GM19324 (cell line): Measurements from ENCODE around the gene RETREG1.
"Not testable (repeated sequence)": the region's sequence is repeated elsewhere in the genome, so short reads cannot be mapped to it uniquely, and the experiment has no call there.

Experiments
- ATAC-seq: cut with Tn5 transposase; IDR thresholded peaks from one replicate; pipeline ENCODE4 v1.9.1; 2021; ENCODE audit warnings: mild to moderate bottlenecking, moderate library complexity; ENCODE audit not compliant: unreplicated experiment, low FRiP score

Gene RETREG1

DNA sequence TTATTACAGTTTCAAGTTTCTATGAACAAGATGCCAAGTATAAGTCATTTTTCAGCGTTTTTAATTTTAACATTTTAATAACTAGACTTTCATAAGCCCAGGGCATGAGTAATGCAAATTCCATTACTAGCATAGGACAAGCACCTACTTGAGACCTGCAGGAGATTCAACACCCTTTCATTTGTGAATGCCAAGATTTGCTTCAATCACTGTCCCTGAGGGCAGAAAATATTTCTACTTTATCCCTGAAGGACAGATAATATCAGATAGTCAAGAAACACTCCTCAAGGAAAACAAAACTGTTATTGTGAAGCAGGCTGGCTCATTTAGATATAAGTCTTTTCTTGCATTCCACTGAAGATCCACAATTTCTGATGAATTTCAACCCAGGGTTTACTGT is 123.5 kb downstream of the RETREG1 start:
- ATAC-seq = no peak

DNA sequence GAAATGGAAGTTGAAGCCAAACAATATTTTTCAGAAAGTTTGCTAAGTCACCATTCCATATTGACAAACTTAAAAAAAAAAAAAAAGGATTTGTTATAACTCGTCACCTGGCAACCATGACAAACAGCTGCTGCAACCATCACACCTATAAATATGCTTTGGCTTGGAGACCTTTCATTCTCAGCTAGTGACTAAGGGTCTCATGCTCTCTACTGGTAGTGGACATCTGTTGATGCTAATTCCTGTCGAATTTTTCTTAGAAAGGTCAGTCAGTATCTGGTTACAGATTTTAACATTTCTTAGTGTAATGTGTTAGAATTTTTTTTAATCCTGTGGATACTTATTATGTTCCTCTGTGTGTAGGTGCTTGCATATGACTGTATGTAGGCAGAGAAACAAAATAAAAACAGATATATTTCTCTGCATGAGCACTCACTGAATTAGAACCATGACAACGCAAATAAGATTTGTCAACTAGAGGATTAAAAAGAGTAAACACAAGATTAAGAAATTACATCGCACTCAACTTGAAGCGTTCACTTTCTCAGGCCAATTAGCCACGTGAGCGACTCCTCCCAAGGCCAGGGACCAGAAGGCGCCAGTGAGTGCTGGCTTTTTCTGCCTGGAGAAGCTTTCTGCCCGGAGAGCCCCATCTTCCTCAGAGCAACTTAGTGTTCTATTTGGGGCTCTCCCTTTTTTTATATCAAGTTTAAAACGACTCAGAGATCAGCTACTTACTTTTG is 124.2 kb downstream of the RETREG1 start:
- ATAC-seq = no peak

DNA sequence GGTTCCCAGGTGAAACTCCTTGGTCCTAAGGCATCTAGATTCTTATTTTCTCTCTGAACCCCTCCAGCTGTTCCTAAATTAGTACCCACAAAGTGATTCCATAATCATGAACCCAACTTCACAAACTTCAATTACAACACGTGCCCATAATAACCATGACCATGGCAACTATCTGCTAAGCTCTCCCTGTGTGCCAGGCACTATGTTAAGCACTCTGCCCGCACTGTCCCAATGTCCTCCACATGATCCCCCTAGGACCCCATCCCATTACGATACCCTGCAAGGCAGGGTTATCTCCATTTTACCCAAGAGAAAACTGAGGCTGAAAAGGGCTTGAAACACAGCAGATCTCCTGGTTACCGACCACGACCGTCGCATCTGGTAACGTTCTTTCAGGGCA is 125.9 kb downstream of the RETREG1 start:
- ATAC-seq = no peak

DNA sequence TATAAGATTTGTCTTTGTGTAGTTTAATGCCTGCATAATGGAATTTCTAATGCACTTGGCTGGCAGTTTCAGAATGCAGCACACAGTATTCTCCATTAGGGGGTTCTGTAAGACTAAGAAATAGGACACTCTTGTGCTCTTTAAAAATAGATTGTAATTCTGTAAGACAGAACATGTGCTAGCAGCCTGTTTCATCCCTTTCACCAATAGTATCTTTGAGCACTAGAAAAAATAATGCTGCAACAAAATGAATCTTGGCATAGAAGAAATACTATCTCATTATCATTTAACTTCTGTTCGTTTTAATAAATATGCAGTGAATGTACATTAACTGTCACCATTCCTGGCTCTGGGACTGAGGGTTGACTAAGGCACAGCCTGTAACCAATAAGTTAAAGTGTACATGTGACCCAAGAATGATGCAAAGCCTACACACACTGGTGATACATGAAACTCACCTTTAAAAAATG is 127.4 kb downstream of the RETREG1 start:
- no peak for ATAC-seq

DNA sequence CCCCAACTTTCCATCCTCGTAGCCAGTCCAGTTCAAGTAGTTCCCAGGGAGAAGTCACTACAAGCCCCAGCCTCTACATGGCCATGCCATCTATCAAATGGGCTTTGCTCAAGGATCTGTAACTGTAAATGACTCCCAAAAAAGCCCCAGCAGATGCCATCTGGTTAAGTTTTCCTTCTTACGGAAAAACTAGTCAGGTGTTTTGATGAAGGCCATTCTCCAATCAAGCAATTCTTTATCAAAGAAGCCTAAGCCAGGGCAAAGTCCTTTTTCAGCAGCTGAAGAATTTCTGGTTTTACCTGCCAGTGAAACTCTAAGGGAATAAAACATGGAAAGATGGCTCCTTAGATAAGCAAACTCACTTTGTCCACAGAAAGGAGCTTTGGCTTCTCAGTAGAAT is 129.3 kb downstream of the RETREG1 start:
- ATAC-seq = no peak

DNA sequence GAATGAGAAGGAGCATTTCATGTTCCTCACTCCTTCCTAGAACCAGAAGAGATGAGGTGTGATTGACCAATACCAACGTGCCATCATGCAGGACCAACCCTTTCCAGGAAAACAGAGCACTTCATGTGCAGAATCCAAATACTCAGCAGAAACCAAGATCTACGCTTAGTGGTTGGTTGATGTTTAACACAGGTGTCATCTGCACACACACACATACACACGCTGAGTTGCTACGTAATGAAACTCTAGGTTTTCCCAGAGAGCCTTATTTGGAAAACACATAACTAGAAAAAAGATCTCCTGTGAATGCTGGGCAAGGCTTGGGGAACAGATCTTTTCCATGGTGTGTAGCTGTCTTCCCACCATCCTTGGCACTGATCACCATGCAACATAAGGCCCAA is 130.1 kb downstream of the RETREG1 start:
- no peak for ATAC-seq

DNA sequence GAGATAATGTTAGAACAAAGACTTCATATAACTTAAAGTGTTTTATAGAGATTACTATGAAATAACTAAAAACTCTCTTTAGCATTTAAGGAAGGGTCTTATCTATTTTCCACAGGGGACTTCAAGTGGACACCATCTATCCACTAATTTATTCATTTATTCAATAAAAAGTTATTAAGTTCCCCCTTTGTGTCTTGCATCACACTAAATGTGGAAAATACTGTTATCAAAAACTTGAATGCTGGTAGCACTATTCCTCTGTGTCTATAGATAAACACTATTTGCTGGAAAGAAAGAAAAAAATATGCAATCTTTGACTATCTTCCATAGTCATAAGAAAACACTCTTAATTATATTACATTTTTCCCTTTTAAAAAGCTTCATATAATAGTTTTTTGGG is 131.1 kb downstream of the RETREG1 start:
- no peak for ATAC-seq

DNA sequence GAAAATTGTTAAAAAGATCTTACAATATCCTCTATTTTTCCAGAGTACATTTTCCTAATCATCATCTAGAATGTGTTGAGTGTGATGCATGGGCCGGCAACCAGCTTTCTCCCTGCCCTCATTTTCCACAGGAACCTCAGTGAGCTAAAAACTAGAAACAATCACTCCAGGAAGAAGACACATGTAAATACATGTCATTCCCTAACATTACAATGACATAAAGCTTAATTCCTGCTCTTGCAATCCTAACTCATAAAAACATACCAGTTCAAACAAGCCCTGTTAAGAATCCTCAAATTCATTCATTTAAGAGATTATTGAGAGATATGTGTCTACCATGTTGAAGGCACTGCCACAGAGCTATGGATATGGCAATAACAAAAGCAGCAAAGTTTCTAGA is 132.7 kb downstream of the RETREG1 start:
- ATAC-seq = no peak

DNA sequence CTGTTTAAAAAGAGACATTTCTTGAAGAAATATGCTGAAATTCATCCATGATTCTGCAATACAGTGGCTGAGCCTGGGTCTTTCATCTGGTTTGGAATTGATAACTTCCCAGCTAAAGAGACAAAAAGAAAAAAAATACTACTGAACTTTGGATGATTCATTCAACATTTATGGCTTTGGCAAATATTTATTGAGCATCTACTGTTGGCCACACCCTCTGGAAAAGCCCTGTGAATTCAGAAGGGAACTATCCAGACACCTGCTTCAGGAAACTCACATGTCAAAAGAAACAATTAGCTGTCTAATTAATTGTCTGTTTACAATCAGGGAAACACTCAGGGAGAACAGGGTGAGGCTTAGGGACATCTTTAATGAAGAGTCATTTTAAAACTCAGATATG is 133.4 kb downstream of the RETREG1 start:
- no peak for ATAC-seq

DNA sequence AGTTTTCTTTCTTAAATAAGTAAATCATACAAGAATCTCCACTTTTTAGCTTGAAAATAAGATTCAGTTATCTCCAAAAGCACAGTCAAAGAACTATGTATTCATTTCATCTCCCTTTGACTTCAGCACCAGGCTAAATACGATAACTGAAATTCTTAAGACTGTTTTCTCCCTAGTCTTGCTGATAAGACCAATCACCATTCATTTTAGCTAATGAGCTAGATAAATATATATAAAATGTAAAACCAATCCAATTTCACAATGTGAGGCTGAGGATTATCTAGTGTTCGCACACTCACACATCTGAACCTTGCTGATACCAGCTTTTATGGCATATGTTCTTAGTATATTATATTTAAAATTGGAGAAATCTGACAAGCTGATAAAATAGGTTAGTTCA is 133.9 kb downstream of the RETREG1 start:
- ATAC-seq = no peak

DNA sequence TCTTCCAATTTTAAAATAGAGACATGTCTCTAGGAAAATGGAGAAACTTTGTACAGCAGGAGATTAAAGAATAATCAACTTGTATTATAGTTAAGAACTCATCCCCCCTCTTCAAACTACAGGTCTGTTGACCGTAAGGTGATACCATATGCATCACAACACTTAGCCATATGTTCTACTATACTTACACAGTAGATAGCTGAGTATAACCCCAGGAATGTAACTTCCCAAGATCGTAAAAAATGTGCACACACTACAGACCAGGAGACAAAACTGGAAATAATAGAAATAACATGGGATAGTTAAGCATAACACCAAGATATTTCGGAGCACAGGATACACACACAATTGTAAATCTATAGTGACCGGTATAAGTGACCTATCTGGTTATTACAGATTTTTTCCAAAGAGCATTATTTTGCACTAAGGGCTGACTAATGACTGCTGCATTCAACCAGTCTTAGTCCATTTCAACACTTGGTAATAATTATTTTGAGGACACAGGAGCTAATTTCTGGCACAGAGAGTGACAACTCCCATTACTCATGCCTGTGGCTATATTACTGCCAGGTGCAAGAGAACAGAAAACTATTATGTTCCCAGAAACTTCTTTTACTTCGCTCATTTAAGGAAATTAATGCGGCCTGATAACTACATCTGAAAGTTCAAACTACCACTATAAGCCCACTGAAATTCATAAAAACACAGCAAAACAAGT is 135.8 kb downstream of the RETREG1 start:
- no peak for ATAC-seq

DNA sequence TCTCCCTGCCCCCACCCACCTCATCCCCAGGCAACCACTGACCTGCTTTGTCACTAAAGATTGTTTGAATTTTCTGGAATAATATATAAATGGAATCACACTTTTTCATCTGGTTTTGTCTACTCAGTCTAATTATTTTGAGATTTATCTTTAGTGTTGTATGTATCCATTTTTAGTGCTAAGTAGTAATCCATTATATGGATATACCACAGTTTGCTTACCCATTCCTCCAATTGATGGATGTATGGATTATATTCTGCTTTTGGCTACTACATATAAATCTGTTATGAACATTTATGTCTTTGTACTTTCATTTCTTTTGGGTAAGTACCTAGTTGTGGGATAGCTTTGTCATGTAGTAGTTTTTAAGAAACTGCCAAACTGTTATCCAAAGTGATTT is 136.7 kb downstream of the RETREG1 start:
- no peak for ATAC-seq

DNA sequence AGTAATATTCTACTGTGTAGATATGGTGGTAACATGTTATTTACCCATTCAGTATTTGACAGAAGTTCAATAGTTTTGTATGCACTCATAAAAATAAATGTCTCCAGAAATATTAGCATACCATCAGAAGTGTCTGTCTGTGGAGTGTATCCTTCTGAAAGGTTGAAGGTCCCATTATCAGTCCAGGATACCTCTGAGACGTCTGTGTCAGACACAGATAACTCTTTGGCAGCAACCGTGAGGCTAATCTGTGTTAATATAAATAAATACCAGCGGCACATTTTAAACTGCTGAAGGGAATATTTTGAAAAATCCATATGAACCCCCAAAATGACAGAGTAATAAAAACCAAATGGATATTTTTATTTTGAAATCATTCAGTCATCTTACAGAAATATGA is 139.3 kb downstream of the RETREG1 start:
- no peak for ATAC-seq

DNA sequence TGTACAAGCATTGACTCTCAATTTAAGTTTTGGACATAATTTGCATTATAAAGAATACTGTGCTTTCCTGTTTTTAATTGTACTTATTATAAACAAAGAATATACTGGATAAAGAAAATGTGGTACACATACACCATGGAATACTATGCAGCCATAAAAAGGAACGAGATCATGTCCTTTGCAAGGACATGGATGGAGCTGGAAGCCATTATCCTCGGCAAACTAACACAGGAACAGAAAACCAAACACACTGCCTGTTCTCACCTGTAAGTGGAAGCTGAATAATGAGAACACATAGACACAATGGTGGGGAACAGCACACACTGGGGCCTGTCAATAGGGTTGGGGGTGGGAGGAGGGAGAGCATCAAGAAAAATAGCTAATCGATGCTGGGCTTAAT is 140.4 kb downstream of the RETREG1 start:
- not testable (repeated sequence) for ATAC-seq

DNA sequence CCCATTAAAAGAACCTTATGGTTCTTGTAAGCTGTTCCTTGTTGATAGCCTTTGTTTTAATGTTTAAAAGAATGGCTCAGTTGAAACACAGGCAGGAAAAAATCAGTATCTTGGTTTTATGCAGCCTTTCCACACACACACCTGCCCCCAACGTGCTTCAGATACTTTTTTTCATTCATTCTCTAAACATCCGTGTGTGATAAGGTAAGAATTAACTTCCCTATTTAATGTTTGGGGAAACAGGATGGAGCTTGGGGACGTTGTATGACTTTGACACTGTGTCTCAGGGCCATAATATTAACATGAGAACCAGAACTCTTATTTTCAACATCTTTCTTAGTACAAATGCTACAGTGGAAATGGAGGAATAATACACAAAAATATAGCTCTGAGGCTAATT is 145.4 kb downstream of the RETREG1 start:
- ATAC-seq = no peak

DNA sequence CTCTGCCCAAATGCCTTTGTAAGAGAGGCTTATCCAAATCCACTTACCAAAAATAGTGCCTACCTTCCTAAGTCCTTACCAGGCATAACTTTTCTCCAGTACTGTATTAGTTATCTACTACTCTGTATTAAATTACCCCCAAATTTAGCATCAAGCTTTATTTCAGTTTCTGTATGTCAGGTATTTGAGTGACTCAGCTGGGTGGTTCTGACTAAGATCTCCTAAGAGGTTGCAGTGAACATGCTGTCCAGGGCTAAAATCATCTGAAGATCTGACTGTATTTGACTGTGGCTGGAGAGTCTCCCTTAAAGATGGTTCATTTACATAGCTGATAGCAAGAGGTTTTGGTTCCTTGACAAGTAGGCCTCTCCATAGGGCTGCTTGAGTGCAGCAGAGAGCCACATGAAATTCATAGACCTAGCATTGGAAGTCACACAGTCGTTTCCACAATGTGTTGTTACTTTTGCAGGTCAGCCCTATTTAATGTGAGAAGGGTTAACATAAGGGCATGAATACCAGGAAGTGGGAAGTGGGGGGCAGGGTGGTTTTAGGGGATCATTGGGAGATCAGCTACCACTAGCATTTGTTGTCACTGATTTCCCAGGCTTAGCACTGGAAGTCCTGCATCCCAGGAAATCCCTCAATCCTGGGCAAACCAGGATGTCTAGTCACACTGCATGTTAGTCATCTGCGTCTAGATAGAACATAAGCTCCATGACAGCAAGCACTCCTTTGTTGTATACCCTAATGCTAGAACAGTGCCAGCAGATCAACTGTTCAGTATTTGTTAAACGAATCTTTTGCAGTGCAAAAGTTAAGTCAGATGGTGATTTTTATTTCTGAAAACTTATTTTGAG is 149.2 kb downstream of the RETREG1 start:
- ATAC-seq = peak; percentile 48

DNA sequence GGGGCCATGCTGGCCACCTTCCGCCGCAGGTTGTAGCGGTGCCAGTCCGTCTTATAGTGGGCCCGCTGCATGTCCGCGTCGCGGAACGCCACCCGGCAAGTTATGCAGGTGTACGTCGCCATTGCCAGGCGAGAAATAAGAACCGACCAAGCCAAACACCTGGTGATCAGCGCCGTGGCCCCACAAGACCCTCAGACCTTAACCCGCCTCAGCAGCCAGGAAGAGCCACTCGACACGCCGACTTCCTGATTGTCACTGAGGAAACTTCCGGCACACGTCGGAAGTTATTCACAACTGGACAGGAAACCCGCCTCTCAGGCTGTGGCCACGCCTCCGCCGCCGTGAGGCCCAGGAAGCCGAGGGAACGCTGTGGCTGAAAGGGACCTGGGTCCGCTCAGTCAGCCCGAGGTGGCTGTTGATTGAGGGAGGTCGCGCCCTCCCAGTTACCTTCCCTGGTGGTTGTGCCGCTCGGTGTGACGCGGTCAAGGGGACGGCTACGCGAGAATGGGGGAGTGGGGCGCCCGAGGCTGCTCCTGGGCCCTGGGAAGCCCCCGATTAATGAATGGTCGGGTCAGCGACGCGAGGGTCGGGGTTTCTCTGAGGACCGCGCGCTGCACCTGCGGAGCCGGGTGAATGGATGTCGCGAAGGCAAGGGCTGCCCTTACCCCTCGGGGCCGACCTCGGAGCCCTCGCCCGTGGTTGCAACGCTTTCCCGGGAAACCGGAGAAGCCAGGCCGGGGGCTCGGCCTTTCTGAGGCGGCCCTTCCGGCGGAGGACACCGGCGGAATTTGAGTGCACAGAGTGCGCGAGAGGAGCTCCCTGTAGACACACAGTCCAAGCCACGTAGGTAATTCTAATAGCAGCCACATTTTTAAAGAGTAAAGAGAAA is 151.0 kb downstream of the RETREG1 start, which contains the start of gene ZNF622:
Gene ZNF622, minus strand, starts transcription at position 257 of the 889 bp plus-strand sequence. Its CDS starts 135 bp downstream, at position 122.
- peak; percentile 92 for ATAC-seq

DNA sequence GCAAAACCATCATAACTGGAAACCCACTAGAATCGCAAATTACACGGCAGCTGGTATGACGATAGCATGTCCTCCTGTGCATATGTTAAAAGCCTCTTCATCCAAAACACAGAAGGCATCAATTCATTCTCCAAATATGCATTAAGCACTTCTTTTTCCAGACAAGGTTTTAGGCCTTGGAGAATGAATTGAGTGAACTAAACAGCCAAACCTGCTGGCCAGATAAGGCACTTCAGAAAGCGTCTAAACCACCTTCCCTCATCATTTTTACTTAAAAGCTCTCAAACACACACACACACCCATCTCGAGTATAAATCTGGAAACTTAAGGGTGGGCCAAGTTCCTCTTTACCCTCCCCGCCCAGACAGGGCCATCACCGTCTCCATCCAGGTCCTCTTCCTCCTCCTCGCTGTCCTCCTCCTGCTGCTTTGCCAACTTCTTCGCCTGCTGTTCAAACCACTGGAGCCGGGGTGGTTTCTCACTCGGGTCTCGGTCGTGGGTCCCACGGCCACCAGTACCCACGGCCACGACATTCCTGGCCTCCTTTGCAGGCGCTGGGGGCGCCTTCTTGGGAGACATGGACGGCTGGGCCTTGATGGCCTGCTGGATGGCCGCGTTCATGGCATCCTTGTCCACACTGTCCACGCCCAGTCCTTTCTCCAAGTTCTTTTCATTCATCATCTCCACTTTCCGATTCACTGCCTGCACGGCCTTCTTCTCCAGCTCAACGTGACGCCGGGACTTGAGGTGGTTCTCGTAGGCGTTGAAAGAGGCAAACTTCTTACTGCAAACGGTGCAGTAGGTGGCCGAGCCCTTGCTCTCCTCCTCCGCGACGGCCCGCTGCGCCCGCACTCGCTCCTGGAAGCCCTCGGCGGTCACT is 151.9 kb downstream of the RETREG1 start:
- ATAC-seq = no peak

DNA sequence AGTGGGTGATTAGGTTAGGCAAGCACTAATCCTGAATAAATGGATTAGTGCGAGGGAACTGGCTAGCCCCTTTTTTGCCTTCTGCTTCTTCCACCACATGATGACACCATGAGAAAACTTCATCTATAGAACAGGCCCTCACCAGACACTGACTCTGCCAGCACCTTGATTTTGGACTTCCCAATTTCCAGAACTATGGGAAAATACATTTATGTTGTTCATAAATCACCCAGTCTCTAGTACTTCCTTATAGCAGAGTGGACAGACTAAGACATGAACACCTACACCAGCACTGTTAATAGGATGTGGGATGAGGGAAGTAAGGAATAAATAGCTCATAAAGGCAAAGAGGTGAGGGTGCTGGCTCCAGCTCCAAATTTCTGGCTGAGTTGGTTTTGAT is 152.6 kb downstream of the RETREG1 start:
- no peak for ATAC-seq
